Endothelial cell of umbilical vein (primary cell): ENCODE measurements around the gene PAPOLA. TPM values are rescaled to one million over a fixed set of nuclear protein-coding genes. Genes with fewer than 3 reads are reported as not detected.

Experiments used
- BruUV-seq: library from RNA; stranded (reverse); fragments of 400-500 nt; replicated peaks from 2 replicates; lab custom pipeline; 2021; lab: Mats Ljungman, UMichigan
- CTCF ChIA-PET: fragments of 300-600, 350-600 bp; sonication (Branson Sonifier 250); formaldehyde crosslinking; loops from one replicate; lab custom pipeline; 2021; ENCODE audit warnings: antibody characterized with exemption, inconsistent platforms; lab: Charles Lee
- POLR2A ChIA-PET: fragments of 300-600, 350-600 bp; sonication (Branson Sonifier 250); formaldehyde crosslinking; loops from one replicate; lab custom pipeline; 2021; ENCODE audit warnings: antibody characterized with exemption, inconsistent platforms; lab: Charles Lee
- DNase-seq: peaks from one replicate; pipeline ENCODE4 v3.0.0-alpha.2; 2011; ENCODE audit warnings: low read depth, low spot score
- FAIRE-seq: peaks from 2 replicates; lab custom pipeline; 2011; peaks lifted over from hg19 to GRCh38; lab: Jason Lieb, UNC
- H2AFZ ChIP-seq: 2 replicates; pipeline ENCODE4 v1.6.0; 2012; ENCODE audit warnings: low read depth, low read length, control low read depth, inconsistent platforms
- H3K27ac ChIP-seq: 2 replicates; pipeline ENCODE4 v1.5.1; 2011; ENCODE audit warnings: low read depth, mild to moderate bottlenecking, control low read depth, low read length, moderate library complexity; ENCODE audit not compliant: insufficient read depth
- H3K27me3 ChIP-seq, 2 experiments: 2 replicates each; pipeline versions ENCODE4 v1.6.0 to v1.6.1; 2011; ENCODE audit warnings: low read length in 2 of 2, mixed read lengths in 1 of 2; ENCODE audit not compliant: control insufficient read depth in 2 of 2, insufficient read depth in 2 of 2
- H3K36me3 ChIP-seq, 2 experiments: 2 replicates in 1 of 2; 3 replicates in 1 of 2; pipeline ENCODE4 v1.5.1; 2011; ENCODE audit warnings: low read length in 2 of 2, mild to moderate bottlenecking in 1 of 2, moderate library complexity in 1 of 2; ENCODE audit not compliant: control insufficient read depth in 2 of 2, insufficient read depth in 2 of 2; ENCODE audit errors: extremely low read depth in 1 of 2
- H3K4me1 ChIP-seq: 3 replicates; pipeline ENCODE4 v1.5.1; 2011; ENCODE audit warnings: mild to moderate bottlenecking, low read length; ENCODE audit not compliant: control insufficient read depth, insufficient read depth; ENCODE audit errors: extremely low read depth
- H3K4me2 ChIP-seq: 2 replicates; pipeline ENCODE4 v1.6.1; 2011; ENCODE audit warnings: low read length, control low read depth, mixed read lengths; ENCODE audit not compliant: insufficient read depth
- H3K4me3 ChIP-seq, 3 experiments: fragments of 200-600 bp in 1 of 3; sonication (generic), shearing (Covaris generic) in 1 of 3; replicated peaks in 1 of 3; 2 replicates each; pipeline ENCODE4 v1.5.1; 2011 to 2016; ENCODE audit warnings: control low read depth in 3 of 3, low read length in 3 of 3, mild to moderate bottlenecking in 2 of 3, inconsistent platforms in 1 of 3, low read depth in 1 of 3, moderate library complexity in 1 of 3; ENCODE audit not compliant: insufficient read depth in 1 of 3
- H3K79me2 ChIP-seq: 2 replicates; pipeline ENCODE4 v1.6.0; 2012; ENCODE audit warnings: low read length, inconsistent platforms; ENCODE audit not compliant: control insufficient read depth, insufficient read depth
- H3K9ac ChIP-seq: replicated peaks from 2 replicates; pipeline ENCODE3; 2011; ENCODE audit warnings: low read length, control low read depth; ENCODE audit not compliant: insufficient read depth; ENCODE audit errors: extremely low read depth
- H3K9me1 ChIP-seq: replicated peaks from 3 replicates; pipeline ENCODE4 v1.6.0; 2011; ENCODE audit warnings: mild to moderate bottlenecking, low read length; ENCODE audit not compliant: control insufficient read depth, insufficient read depth; ENCODE audit errors: extremely low read depth
- H3K9me3 ChIP-seq: replicated peaks from 2 replicates; pipeline ENCODE4 v1.5.1; 2012; ENCODE audit warnings: low read length, inconsistent platforms; ENCODE audit not compliant: control insufficient read depth, insufficient read depth
- H4K20me1 ChIP-seq: replicated peaks from 2 replicates; pipeline ENCODE3; 2011; ENCODE audit warnings: mild to moderate bottlenecking, low read length; ENCODE audit not compliant: control insufficient read depth, insufficient read depth; ENCODE audit errors: extremely low read depth
- CTCF ChIP-seq, 2 donors: IDR thresholded peaks; 1 replicate in 1 of 2; 2 replicates in 1 of 2; pipeline ENCODE4 v1.5.1; 2011; ENCODE audit warnings: low read length in 2 of 2, mild to moderate bottlenecking in 2 of 2, moderate library complexity in 2 of 2, control low read depth in 1 of 2, inconsistent platforms in 1 of 2, low read depth in 1 of 2; ENCODE audit not compliant: insufficient read depth in 1 of 2; ENCODE audit errors: extremely low read depth in 1 of 2
- EZH2 ChIP-seq: IDR thresholded peaks from 2 replicates; pipeline ENCODE4 v1.6.1; 2012; ENCODE audit warnings: borderline replicate concordance, low read depth, mild to moderate bottlenecking, moderate library complexity, low read length, inconsistent platforms; ENCODE audit not compliant: severe bottlenecking
- FOS ChIP-seq: IDR thresholded peaks from 2 replicates; pipeline ENCODE4 v1.6.1; 2011; ENCODE audit warnings: mild to moderate bottlenecking, low read length, moderate library complexity, borderline replicate concordance; ENCODE audit not compliant: insufficient read depth
- GATA2 ChIP-seq: IDR thresholded peaks from 2 replicates; pipeline ENCODE4 v1.7.0; 2011; ENCODE audit warnings: low read depth, mild to moderate bottlenecking, moderate library complexity, mixed read lengths, low read length; ENCODE audit not compliant: insufficient read length, insufficient read depth
- JUN ChIP-seq: IDR thresholded peaks from 2 replicates; pipeline ENCODE4 v1.6.1; 2011; ENCODE audit warnings: borderline replicate concordance, low read depth; ENCODE audit not compliant: insufficient read length, insufficient read depth
- MYC ChIP-seq: IDR thresholded peaks from one replicate; pipeline ENCODE4 v1.6.1; 2011; ENCODE audit warnings: mild to moderate bottlenecking, low read depth, low read length
- POLR2A ChIP-seq: IDR thresholded peaks from 2 replicates; pipeline ENCODE4 v1.6.1; 2012; ENCODE audit warnings: low read depth, mild to moderate bottlenecking, control low read depth, low read length
- POLR2AphosphoS5 ChIP-seq: IDR thresholded peaks from 2 replicates; pipeline ENCODE4 v1.6.1; 2012; ENCODE audit warnings: low read depth, mild to moderate bottlenecking, control low read depth, low read length, moderate library complexity; ENCODE audit not compliant: insufficient read depth
- dilution Hi-C: fragments of 300-500 bp; cut with MboI; formaldehyde crosslinking; loops from one replicate; pipeline ENCODE4 v1.15.0; 2019; ENCODE audit warnings: low sequenced_read_pairs; ENCODE audit not compliant: extremely low pct_ligation_motif_present
- intact Hi-C: fragments of 100-400 bp; cut with micrococcal nuclease; formaldehyde crosslinking; loops from one replicate; pipeline ENCODE4 v1.10.0; 2022
- polyA plus RNA-seq, 4 experiments: library from polyadenylated mRNA; depleted of rRNA in 3 of 4; stranded (reverse) in 3 of 4; unstranded in 1 of 4; fragments of >200 nt; gene quantifications; 2 replicates each; pipeline versions ENCODE4 v1.2.1 to v1.2.3, GENCODE V29; 2011 to 2012; ENCODE audit warnings: missing spikeins in 1 of 4
- total RNA-seq: library from RNA; stranded (reverse); gene quantifications from 2 replicates; pipeline ENCODE4 v1.2.3, GENCODE V29; 2021
- TF ChIP-seq, protein P1 (sequence below): IDR thresholded peaks from 2 replicates; pipeline ENCODE4 v1.6.1; 2011; ENCODE audit not compliant: insufficient read depth, insufficient read length

PAPOLA gene
- total and polyA plus RNA-seq, 2 donors (not counting 3 experiments of a cell fraction or from before 2014, with no cell fraction given) = 75.4 to 184 TPM

GRCh38 chr14:96554315-96554910 is 52.2 kb downstream of the PAPOLA start:
- intact Hi-C loops = loop anchor here (1.0 kb wide), 1 partner anchor 8 kb away; no protein-coding TSS in a partner anchor
- no peak overlapping the region for H3K27ac ChIP-seq
- H3K4me1 ChIP-seq = peaks cover 2% of the 10 kb centered on the region
- no TSS peak for BruUV-seq
- no peaks in the 10 kb centered on the region for H3K27me3 ChIP-seq
- no peak for FAIRE-seq
- H3K79me2 ChIP-seq = peaks cover 2% of the 10 kb centered on the region
- CTCF ChIA-PET = interaction anchor here (1.8 kb wide), 2 partner anchors 10 to 12 kb away, joined by 6 read pairs; no protein-coding TSS in a partner anchor
- no peak overlapping the region for H2AFZ ChIP-seq
- no peak overlapping the region for H3K4me3 ChIP-seq
- TF ChIP-seq EZH2 (no peak), FOS (no peak), GATA2 (no peak), CTCF (IDR thresholded peaks at IDR 0.05; ENCODE audit: extremely low read depth in 1 of 2, insufficient read depth in 1 of 2, low read depth in 1 of 2, low read length in 2 of 2) (no peak), JUN (no peak), MYC (no peak), POLR2A (no peak), POLR2AphosphoS5 (no peak)
- TF ChIP-seq, protein P1, sequence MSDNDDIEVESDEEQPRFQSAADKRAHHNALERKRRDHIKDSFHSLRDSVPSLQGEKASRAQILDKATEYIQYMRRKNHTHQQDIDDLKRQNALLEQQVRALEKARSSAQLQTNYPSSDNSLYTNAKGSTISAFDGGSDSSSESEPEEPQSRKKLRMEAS = no peak
- dilution Hi-C loops = no loop called here
- H3K9ac ChIP-seq = no peak overlapping the region
- no peaks in the 10 kb centered on the region for H4K20me1 ChIP-seq
- no peak overlapping the region for H3K4me2 ChIP-seq
- no peaks in the 10 kb centered on the region for H3K9me1 ChIP-seq
- no peaks in the 10 kb centered on the region for H3K9me3 ChIP-seq
- H3K36me3 ChIP-seq = peaks cover 4 to 29% of the 10 kb centered on the region in 2 experiments
- POLR2A ChIA-PET = no interaction called here
- DNase-seq = no peak
